Psoas muscle (tissue), 8 donors: Measurements from ENCODE around the gene SIPA1L3. TPM values are rescaled to one million over a fixed set of nuclear protein-coding genes. Genes with fewer than 3 reads are reported as not detected.

Experiments used
- ATAC-seq, 4 donors: fragments of 200-7000 bp; cut with Tn5 transposase; one replicate each; pipeline ENCODE4 v1.9.1; 2020; ENCODE audit warnings: moderate library complexity in 3 of 4, mild to moderate bottlenecking in 2 of 4
- DNase-seq, 2 donors: peaks; one replicate each; pipeline ENCODE4 v3.0.0-alpha.2; 2020
- H3K27ac ChIP-seq: fragments of 200-600 bp; one replicate; pipeline ENCODE4 v1.8.0; 2022
- H3K27me3 ChIP-seq, 3 donors: fragments of 200-600 bp in 1 of 3; one replicate each; pipeline versions ENCODE4 v1.6.1 to v1.8.0; 2013 to 2022; ENCODE audit warnings: low read length in 2 of 3, mild to moderate bottlenecking in 2 of 3, moderate library complexity in 1 of 3; ENCODE audit not compliant: insufficient read depth in 3 of 3
- H3K36me3 ChIP-seq, 2 donors: fragments of 200-600 bp in 1 of 2; one replicate each; pipeline versions ENCODE4 v1.6.1 to v1.8.0; 2013 to 2022; ENCODE audit warnings: low read depth in 1 of 2, mild to moderate bottlenecking in 1 of 2, moderate library complexity in 1 of 2; ENCODE audit not compliant: insufficient read depth in 1 of 2
- H3K4me1 ChIP-seq: fragments of 200-600 bp; one replicate; pipeline ENCODE4 v1.8.0; 2022
- H3K4me3 ChIP-seq: fragments of 200-600 bp; one replicate; pipeline ENCODE4 v1.8.0; 2022; ENCODE audit warnings: mild to moderate bottlenecking
- H3K9me3 ChIP-seq: fragments of 200-600 bp; one replicate; pipeline ENCODE4 v1.8.0; 2022
- WGBS, 3 donors: extraction: QIAGEN DNeasy Blood & Tissue Kit; methylation state at CpG; one replicate each; pipeline versions ENCODE4 v1.1.6 to v1.1.7; 2013; 5-methylcytosine and 5-hydroxymethylcytosine counted together
- intact Hi-C, 2 donors: fragments of 100-400 bp; cut with DNase I; formaldehyde crosslinking; loops; one replicate each; pipeline versions ENCODE4 v1.11.0 to v1.14.2; 2022
- polyA plus RNA-seq, 3 donors: library from polyadenylated mRNA; stranded (reverse); fragments of 200-250 nt; gene quantifications; one replicate each; pipeline ENCODE4 v1.2.3, GENCODE V29; 2013
- total RNA-seq, 4 donors: library from RNA; stranded (reverse); fragmentation: NEBNext Ultra II Directional in 2 of 4; extraction: Animal tissue kit (Norgen Biotek cat#: 25700) in 2 of 4; gene quantifications; one replicate each; pipeline versions ENCODE4 v1.2.1 to v1.2.4, GENCODE V29; 2021 to 2023
- TF ChIP-seq, protein P1 (sequence below): fragments of 200-600 bp; IDR thresholded peaks from one replicate; pipeline ENCODE4 v1.8.0; 2022; ENCODE audit warnings: antibody characterized with exemption
- donor health status: healthy with polysubstance abuse.
- donor health status: DM: no; HTN: no; CAD: no; lungs with moderate emphysema.
- donor health status: Bipolar disorder and iron deficiency.
- donor health status: healthy.
- donor health status: DM: yes; HTN: yes; CAD: no.
- donor health status: DM: no; HTN: no; CAD: no.
- donor health status: DM: no; HTN: no; CAD: no.
- donor health status: DM: yes; HTN: yes; CAD: no.

SIPA1L3 gene
- total and polyA plus RNA-seq, 7 donors: 2.9 to 28.2 (median 8.3) TPM

- intact Hi-C loops: no loop called here
- TF ChIP-seq, protein P1, sequence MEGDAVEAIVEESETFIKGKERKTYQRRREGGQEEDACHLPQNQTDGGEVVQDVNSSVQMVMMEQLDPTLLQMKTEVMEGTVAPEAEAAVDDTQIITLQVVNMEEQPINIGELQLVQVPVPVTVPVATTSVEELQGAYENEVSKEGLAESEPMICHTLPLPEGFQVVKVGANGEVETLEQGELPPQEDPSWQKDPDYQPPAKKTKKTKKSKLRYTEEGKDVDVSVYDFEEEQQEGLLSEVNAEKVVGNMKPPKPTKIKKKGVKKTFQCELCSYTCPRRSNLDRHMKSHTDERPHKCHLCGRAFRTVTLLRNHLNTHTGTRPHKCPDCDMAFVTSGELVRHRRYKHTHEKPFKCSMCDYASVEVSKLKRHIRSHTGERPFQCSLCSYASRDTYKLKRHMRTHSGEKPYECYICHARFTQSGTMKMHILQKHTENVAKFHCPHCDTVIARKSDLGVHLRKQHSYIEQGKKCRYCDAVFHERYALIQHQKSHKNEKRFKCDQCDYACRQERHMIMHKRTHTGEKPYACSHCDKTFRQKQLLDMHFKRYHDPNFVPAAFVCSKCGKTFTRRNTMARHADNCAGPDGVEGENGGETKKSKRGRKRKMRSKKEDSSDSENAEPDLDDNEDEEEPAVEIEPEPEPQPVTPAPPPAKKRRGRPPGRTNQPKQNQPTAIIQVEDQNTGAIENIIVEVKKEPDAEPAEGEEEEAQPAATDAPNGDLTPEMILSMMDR: no peak
- H3K27me3 ChIP-seq: no peaks in the 10 kb centered on the region
- WGBS, 3 donors: 93 to 97% (median 95%) methylated on average over 9 of the region's 9 CpGs
- H3K4me3 ChIP-seq: no peak overlapping the region
- H3K27ac ChIP-seq: no peak overlapping the region
- no peak for ATAC-seq
- no peaks in the 10 kb centered on the region for H3K4me1 ChIP-seq
- no peaks in the 10 kb centered on the region for H3K36me3 ChIP-seq
- H3K9me3 ChIP-seq: no peaks in the 10 kb centered on the region
- DNase-seq: no peak
Measured at GRCh38 chr19:38009650-38010242, 102.7 kb downstream of the SIPA1L3 start.

GRCh38 chr19:38011426-38011825 is 104.4 kb downstream of the SIPA1L3 start:
- WGBS, 3 donors: 87 to 94% (median 90%) methylated on average over 3 of the region's 3 CpGs
- Histone ChIP-seq H3K27me3 (no peaks in the 10 kb centered on the region), H3K27ac (no peak overlapping the region), H3K4me3 (no peak overlapping the region), H3K4me1 (no peaks in the 10 kb centered on the region), H3K9me3 (no peaks in the 10 kb centered on the region), H3K36me3 (no peaks in the 10 kb centered on the region)
- TF ChIP-seq, protein P1: no peak
- no peak for ATAC-seq
- intact Hi-C loops: no loop called here
- no peak for DNase-seq

DNA sequence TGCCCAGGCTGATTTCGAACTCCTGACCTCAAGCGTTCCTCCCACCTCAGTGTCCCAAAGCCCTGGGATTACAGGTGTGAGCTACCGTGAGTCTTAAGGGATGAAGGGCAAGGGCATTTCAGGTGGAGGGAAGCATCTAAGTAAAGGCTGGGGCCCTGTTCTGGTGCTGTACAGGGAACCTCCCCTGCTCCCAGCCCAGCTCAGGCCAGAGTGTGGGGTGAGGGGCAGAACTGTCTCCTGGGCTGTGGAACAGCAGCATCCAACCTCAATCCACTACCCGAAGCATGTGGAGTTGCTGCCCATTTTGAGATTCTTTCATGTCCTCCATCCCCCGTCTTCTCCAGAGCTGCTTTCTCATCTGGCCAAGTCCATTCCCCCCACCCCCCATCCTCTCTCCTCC is 105.3 kb downstream of the SIPA1L3 start:
- H3K27me3 ChIP-seq: no peaks in the 10 kb centered on the region
- ATAC-seq: no peak
- intact Hi-C loops: no loop called here
- no peak overlapping the region for H3K27ac ChIP-seq
- H3K36me3 ChIP-seq: no peaks in the 10 kb centered on the region
- no peak for DNase-seq
- H3K9me3 ChIP-seq: no peaks in the 10 kb centered on the region
- no peak overlapping the region for H3K4me3 ChIP-seq
- no peaks in the 10 kb centered on the region for H3K4me1 ChIP-seq
- whole genome bisulfite sequencing, 3 donors: 75 to 84% (median 78%) methylated on average over 5 of the region's 5 CpGs
- TF ChIP-seq, protein P1: no peak

DNA sequence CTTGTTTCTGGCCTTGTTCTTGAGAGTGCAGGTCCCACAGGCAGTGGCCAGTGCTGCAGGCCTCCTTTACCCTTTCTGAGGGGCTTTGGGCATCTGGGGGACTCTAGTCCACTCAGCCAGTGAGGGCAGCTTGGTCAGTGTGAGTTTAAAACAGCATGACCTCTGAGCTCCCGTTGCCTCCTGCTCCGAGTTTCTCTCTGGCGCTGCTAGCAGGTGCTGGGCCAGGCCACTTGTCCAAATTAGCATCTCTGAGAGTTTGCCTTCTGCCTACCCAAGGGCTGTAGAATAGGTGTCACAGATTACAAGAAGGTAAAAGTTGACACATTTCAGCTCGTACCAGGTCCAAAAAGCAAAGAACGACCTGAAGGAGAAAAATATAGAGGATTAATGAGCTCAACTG is 105.9 kb downstream of the SIPA1L3 start:
- intact Hi-C loops: no loop called here
- WGBS, 3 donors: 69 to 71% (median 70%) methylated on average over 5 of the region's 5 CpGs
- Histone ChIP-seq H3K9me3 (no peaks in the 10 kb centered on the region), H3K4me1 (no peaks in the 10 kb centered on the region), H3K27me3 (no peaks in the 10 kb centered on the region), H3K4me3 (no peak overlapping the region), H3K27ac (no peak overlapping the region), H3K36me3 (no peaks in the 10 kb centered on the region)
- no peak for ATAC-seq
- no peak for DNase-seq
- TF ChIP-seq, protein P1: no peak

DNA sequence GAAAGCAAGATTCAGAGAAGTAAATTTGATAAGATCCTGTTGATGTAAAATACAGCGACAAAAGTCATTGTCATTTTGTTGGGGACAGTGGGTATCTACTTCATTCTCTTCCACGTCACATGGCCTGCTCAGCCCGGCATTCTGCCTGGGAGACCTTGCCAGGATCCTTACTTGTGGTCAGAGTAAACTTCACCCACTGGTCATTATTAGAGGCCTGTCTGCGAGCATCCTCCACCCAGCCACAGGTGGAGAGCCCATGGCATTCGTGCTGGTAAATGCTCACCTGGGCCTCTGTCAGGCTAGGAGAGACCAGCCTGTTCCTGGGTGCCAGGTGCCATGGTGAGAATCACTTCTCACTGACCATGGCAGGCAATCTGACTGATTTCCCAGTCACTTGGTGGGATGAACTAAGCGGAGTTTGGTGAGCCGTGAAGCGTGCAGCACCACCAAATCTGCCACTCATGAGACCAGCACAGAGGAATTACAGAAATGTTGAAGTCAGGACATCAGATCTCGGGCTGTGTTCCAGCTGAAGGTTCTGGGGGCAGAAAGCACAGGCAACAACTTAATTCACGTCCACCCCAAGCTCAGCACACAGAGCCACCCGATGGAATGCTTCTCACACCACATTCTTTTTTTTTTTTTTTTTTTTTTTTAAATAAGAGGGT is 107.0 kb downstream of the SIPA1L3 start:
- ATAC-seq: no peak
- peaks cover 6% of the 10 kb centered on the region for H3K4me1 ChIP-seq
- DNase-seq: no peak
- no peak overlapping the region for H3K27ac ChIP-seq
- TF ChIP-seq, protein P1: no peak
- no peaks in the 10 kb centered on the region for H3K9me3 ChIP-seq
- H3K4me3 ChIP-seq: no peak overlapping the region
- intact Hi-C loops: no loop called here
- no peaks in the 10 kb centered on the region for H3K36me3 ChIP-seq
- WGBS, 3 donors: 86 to 91% (median 89%) methylated on average over 11 of the region's 11 CpGs
- no peaks in the 10 kb centered on the region for H3K27me3 ChIP-seq
